Hematopoietic multipotent progenitor cell treated with erythropoietin and hydrocortisone succinate and interleukin-3 and kit ligand, for 17 days (in vitro differentiated cells): ENCODE results near the gene PSMC5.
"Not testable (repeated sequence)": the region's sequence is repeated elsewhere in the genome, so short reads cannot be mapped to it uniquely, and the experiment has no call there.

Experiments used
- DNase-seq: peaks from one replicate; pipeline ENCODE4 v3.0.0-alpha.2; 2015; ENCODE audit warnings: low spot score

Gene PSMC5

GRCh38 chr17:63871646-63872365 lies 44.6 kb downstream of the PSMC5 start:
- not testable (repeated sequence) for DNase-seq

GRCh38 chr17:63873577-63873976 lies 46.3 kb downstream of the PSMC5 start, which contains the start of gene CSH2:
Gene CSH2, minus strand, starts transcription at chr17:63873677. Its CDS starts 63 bp downstream, at chr17:63873614.
- DNase-seq: not testable (repeated sequence)

- DNase-seq: not testable (repeated sequence)
These were observed 46.9 kb downstream of the PSMC5 start for GRCh38 chr17:63874061-63874626.

- DNase-seq: not testable (repeated sequence)
These were observed 47.5 kb downstream of the PSMC5 start for GRCh38 chr17:63874693-63875092.

GRCh38 chr17:63878413-63878812 lies 51.2 kb downstream of the PSMC5 start:
- DNase-seq: not testable (repeated sequence)

- DNase-seq: no peak
These were observed 53.5 kb downstream of the PSMC5 start for GRCh38 chr17:63880706-63881105.

- not testable (repeated sequence) for DNase-seq
These were observed 54.1 kb downstream of the PSMC5 start for GRCh38 chr17:63881337-63881736.
